ENCODE measurements around the gene SEMA6A.
A peak's percentile ranks its signal among the peaks of the same experiment; 100 is the strongest.

Gene SEMA6A

GRCh38 chr5:116469631-116470030 is 105.0 kb downstream of the SEMA6A start:
- DNase-seq (no peak), ATAC-seq (replicated peaks) (no peak)
- Mint-ChIP-seq H3K9me3 (no peaks in the 10 kb centered on the region), H3K4me1 (no peaks in the 10 kb centered on the region), H3K4me3 (no peak overlapping the region), H3K36me3 (peaks cover 8 to 30% of the 10 kb centered on the region in 2 donors), H3K27ac (no peak overlapping the region), H3K27me3 (no peaks in the 10 kb centered on the region)

- no peaks in the 10 kb centered on the region for H3K27me3 Mint-ChIP-seq
- no peak for DNase-seq
- H3K9me3 Mint-ChIP-seq: no peaks in the 10 kb centered on the region
- H3K36me3 Mint-ChIP-seq: peaks cover 5 to 34% of the 10 kb centered on the region in 2 donors
- no peak for ATAC-seq (replicated peaks)
- H3K4me3 Mint-ChIP-seq: no peak overlapping the region
- no peaks in the 10 kb centered on the region for H3K4me1 Mint-ChIP-seq
- no peak overlapping the region for H3K27ac Mint-ChIP-seq
These were observed 106.0 kb downstream of the SEMA6A start for GRCh38 chr5:116468583-116468982.

- no peak overlapping the region for H3K4me3 Mint-ChIP-seq
These were observed 107.2 kb downstream of the SEMA6A start for GRCh38 chr5:116467465-116467843.

GRCh38 chr5:116466727-116467464 is 107.7 kb downstream of the SEMA6A start:
- H3K36me3 Mint-ChIP-seq: peaks cover 5 to 28% of the 10 kb centered on the region in 2 donors
- ATAC-seq (replicated peaks) (no peak), DNase-seq (no peak)
- H3K4me1 Mint-ChIP-seq: no peaks in the 10 kb centered on the region
- no peaks in the 10 kb centered on the region for H3K27me3 Mint-ChIP-seq
- H3K9me3 Mint-ChIP-seq: no peaks in the 10 kb centered on the region
- H3K27ac Mint-ChIP-seq: no peak overlapping the region
- H3K4me3 Mint-ChIP-seq: no peak overlapping the region

More at GRCh38 chr5:116467465-116467843, 107.2 kb downstream of the SEMA6A start:
- DNase-seq (no peak), ATAC-seq (replicated peaks) (no peak)
- no peaks in the 10 kb centered on the region for H3K4me1 Mint-ChIP-seq
- H3K27ac Mint-ChIP-seq: no peak overlapping the region
- no peaks in the 10 kb centered on the region for H3K9me3 Mint-ChIP-seq
- peaks cover 5 to 28% of the 10 kb centered on the region in 2 donors for H3K36me3 Mint-ChIP-seq
- no peaks in the 10 kb centered on the region for H3K27me3 Mint-ChIP-seq

GRCh38 chr5:116465411-116465810 is 109.2 kb downstream of the SEMA6A start:
- Mint-ChIP-seq H3K36me3 (peaks cover 7 to 24% of the 10 kb centered on the region in 2 donors), H3K4me3 (no peak overlapping the region), H3K4me1 (peaks cover 0 to 4% of the 10 kb centered on the region in 2 donors), H3K9me3 (no peaks in the 10 kb centered on the region), H3K27me3 (no peaks in the 10 kb centered on the region), H3K27ac (no peak overlapping the region)
- DNase-seq: no peak
- no peak for ATAC-seq (replicated peaks)

- Mint-ChIP-seq H3K4me3 (no peak overlapping the region), H3K9me3 (no peaks in the 10 kb centered on the region), H3K27ac (no peak overlapping the region), H3K4me1 (peaks cover 0 to 4% of the 10 kb centered on the region in 2 donors), H3K36me3 (peaks cover 9 to 28% of the 10 kb centered on the region in 2 donors), H3K27me3 (no peaks in the 10 kb centered on the region)
- ATAC-seq (replicated peaks) (no peak), DNase-seq (no peak)
These were observed 110.4 kb downstream of the SEMA6A start for GRCh38 chr5:116464144-116464708.

GRCh38 chr5:116462500-116462899 is 112.1 kb downstream of the SEMA6A start:
- Mint-ChIP-seq H3K27me3 (no peaks in the 10 kb centered on the region), H3K9me3 (no peaks in the 10 kb centered on the region)
- ATAC-seq (replicated peaks): no peak

GRCh38 chr5:116459301-116459700 is 115.3 kb downstream of the SEMA6A start:
- Mint-ChIP-seq H3K27ac (no peak overlapping the region), H3K4me1 (peaks cover 3 to 10% of the 10 kb centered on the region in 2 donors), H3K36me3 (peaks cover 7 to 10% of the 10 kb centered on the region in 2 donors), H3K4me3 (no peak overlapping the region), H3K27me3 (no peaks in the 10 kb centered on the region), H3K9me3 (no peaks in the 10 kb centered on the region)
- no peak for DNase-seq
- no peak for ATAC-seq (replicated peaks)

More at GRCh38 chr5:116462500-116462899, 112.1 kb downstream of the SEMA6A start:
- Mint-ChIP-seq H3K27ac (no peak overlapping the region), H3K4me1 (peaks cover 0 to 4% of the 10 kb centered on the region in 2 donors), H3K36me3 (peaks cover 13 to 18% of the 10 kb centered on the region in 2 donors), H3K4me3 (no peak overlapping the region)
- no peak for DNase-seq

- Mint-ChIP-seq H3K27ac (no peak overlapping the region), H3K9me3 (no peaks in the 10 kb centered on the region), H3K4me3 (no peak overlapping the region), H3K4me1 (peaks cover 12 to 16% of the 10 kb centered on the region in 2 donors), H3K36me3 (peaks cover 11 to 14% of the 10 kb centered on the region in 2 donors), H3K27me3 (no peaks in the 10 kb centered on the region)
- DNase-seq (no peak), ATAC-seq (replicated peaks) (no peak)
These were observed 117.6 kb downstream of the SEMA6A start for GRCh38 chr5:116457062-116457461.

- no peak for DNase-seq
- ATAC-seq (replicated peaks): no peak
These were observed 118.6 kb downstream of the SEMA6A start for GRCh38 chr5:116456036-116456435.

GRCh38 chr5:116455061-116455460 is 119.6 kb downstream of the SEMA6A start:
- DNase-seq (no peak), ATAC-seq (replicated peaks) (no peak)
- H3K4me1 Mint-ChIP-seq: peaks cover 12% of the 10 kb centered on the region in 2 donors
- H3K27ac Mint-ChIP-seq: no peak overlapping the region
- peaks cover 16 to 17% of the 10 kb centered on the region in 2 donors for H3K36me3 Mint-ChIP-seq
- H3K9me3 Mint-ChIP-seq: no peaks in the 10 kb centered on the region
- H3K4me3 Mint-ChIP-seq: no peak overlapping the region
- no peaks in the 10 kb centered on the region for H3K27me3 Mint-ChIP-seq

More at GRCh38 chr5:116456036-116456435, 118.6 kb downstream of the SEMA6A start:
- no peaks in the 10 kb centered on the region for H3K9me3 Mint-ChIP-seq
- H3K4me3 Mint-ChIP-seq: no peak overlapping the region
- H3K4me1 Mint-ChIP-seq: peaks cover 12 to 13% of the 10 kb centered on the region in 2 donors
- peaks cover 13 to 14% of the 10 kb centered on the region in 2 donors for H3K36me3 Mint-ChIP-seq
- no peaks in the 10 kb centered on the region for H3K27me3 Mint-ChIP-seq
- no peak overlapping the region for H3K27ac Mint-ChIP-seq

- peak overlapping the region in 1 of 2 donors; percentile 21 for H3K4me3 Mint-ChIP-seq
These were observed 120.2 kb downstream of the SEMA6A start for GRCh38 chr5:116454417-116454927.

GRCh38 chr5:116453988-116454411 is 120.6 kb downstream of the SEMA6A start:
- no peaks in the 10 kb centered on the region for H3K9me3 Mint-ChIP-seq
- H3K27me3 Mint-ChIP-seq: no peaks in the 10 kb centered on the region
- DNase-seq (no peak), ATAC-seq (replicated peaks) (peak in 1 of 2 donors; percentile 21)
- H3K36me3 Mint-ChIP-seq: peaks cover 15 to 17% of the 10 kb centered on the region in 2 donors
- peak overlapping the region; percentile 69 for H3K27ac Mint-ChIP-seq
- peak overlapping the region in 1 of 2 donors; percentile 21 for H3K4me3 Mint-ChIP-seq
- peaks cover 12% of the 10 kb centered on the region in 2 donors for H3K4me1 Mint-ChIP-seq

More at GRCh38 chr5:116454417-116454927, 120.2 kb downstream of the SEMA6A start:
- H3K27me3 Mint-ChIP-seq: no peaks in the 10 kb centered on the region
- no peaks in the 10 kb centered on the region for H3K9me3 Mint-ChIP-seq
- peak overlapping the region; percentile 69 for H3K27ac Mint-ChIP-seq
- H3K4me1 Mint-ChIP-seq: peaks cover 12% of the 10 kb centered on the region in 2 donors
- ATAC-seq (replicated peaks) (peak; percentile 96 to 98), DNase-seq (peak; percentile 25)
- peaks cover 17% of the 10 kb centered on the region in 2 donors for H3K36me3 Mint-ChIP-seq

GRCh38 chr5:116452774-116453368 is 121.8 kb downstream of the SEMA6A start:
- ATAC-seq (replicated peaks) (no peak), DNase-seq (no peak)
- H3K36me3 Mint-ChIP-seq: peaks cover 13 to 22% of the 10 kb centered on the region in 2 donors
- no peak overlapping the region for H3K4me3 Mint-ChIP-seq
- H3K27ac Mint-ChIP-seq: no peak overlapping the region
- H3K9me3 Mint-ChIP-seq: no peaks in the 10 kb centered on the region
- H3K4me1 Mint-ChIP-seq: peaks cover 12% of the 10 kb centered on the region in 2 donors
- H3K27me3 Mint-ChIP-seq: no peaks in the 10 kb centered on the region

Measured in stimulated activated naive B cell treated with anti-CD40 and anti-IgM and Interleukin-4, amounts not matched to agents 10 μg/mL and 1 μg/mL and 100 μg/mL, for 72 hours (primary cell).